ENCODE data around the gene SALL3.

Gene SALL3

GRCh38 chr18:78967692-78968091, 11.9 kb upstream of the SALL3 start:
- Histone ChIP-seq H3K79me2 (no peaks in the 10 kb centered on the region), H3K27me3 (ENCODE audit: control insufficient read depth, insufficient read depth, low read length) (peaks cover 6% of the 10 kb centered on the region), H3K27ac (no peak overlapping the region), H3K9ac (no peak overlapping the region), H2AFZ (no peak overlapping the region), H3K4me1 (no peaks in the 10 kb centered on the region), H3K4me3 (ENCODE audit: low read depth, low read length) (no peak overlapping the region), H3K9me3 (ENCODE audit: control insufficient read depth, low read length) (no peaks in the 10 kb centered on the region), H3K4me2 (ENCODE audit: low read length) (no peak overlapping the region), H3K36me3 (ENCODE audit: control insufficient read depth, insufficient read depth, low read length) (no peaks in the 10 kb centered on the region)
- no peak for TF ChIP-seq CTCF (IDR thresholded peaks at IDR 0.05)

- no peak for TF ChIP-seq CTCF (IDR thresholded peaks at IDR 0.05)
- no peaks in the 10 kb centered on the region for H3K36me3 ChIP-seq (ENCODE audit: control insufficient read depth, insufficient read depth, low read length)
- no peak overlapping the region for H3K4me2 ChIP-seq (ENCODE audit: low read length)
- no peak overlapping the region for H3K27ac ChIP-seq
- H3K27me3 ChIP-seq (ENCODE audit: control insufficient read depth, insufficient read depth, low read length) = peaks cover 12% of the 10 kb centered on the region
- no peak overlapping the region for H3K4me3 ChIP-seq (ENCODE audit: low read depth, low read length)
- H3K4me1 ChIP-seq = no peaks in the 10 kb centered on the region
- H3K9ac ChIP-seq = no peak overlapping the region
- H2AFZ ChIP-seq = no peak overlapping the region
- no peaks in the 10 kb centered on the region for H3K79me2 ChIP-seq
- no peaks in the 10 kb centered on the region for H3K9me3 ChIP-seq (ENCODE audit: control insufficient read depth, low read length)
These were observed 9.9 kb upstream of the SALL3 start for GRCh38 chr18:78969574-78970315.

GRCh38 chr18:78970774-78971333, 8.8 kb upstream of the SALL3 start:
- H3K27me3 ChIP-seq (ENCODE audit: control insufficient read depth, insufficient read depth, low read length) = peaks cover 12% of the 10 kb centered on the region
- no peak overlapping the region for H3K4me3 ChIP-seq (ENCODE audit: low read depth, low read length)
- H2AFZ ChIP-seq = no peak overlapping the region
- H3K79me2 ChIP-seq = no peaks in the 10 kb centered on the region
- TF ChIP-seq CTCF (IDR thresholded peaks at IDR 0.05) = no peak
- H3K4me2 ChIP-seq (ENCODE audit: low read length) = no peak overlapping the region
- H3K9ac ChIP-seq = no peak overlapping the region
- H3K9me3 ChIP-seq (ENCODE audit: control insufficient read depth, low read length) = no peaks in the 10 kb centered on the region
- H3K4me1 ChIP-seq = no peaks in the 10 kb centered on the region
- no peaks in the 10 kb centered on the region for H3K36me3 ChIP-seq (ENCODE audit: control insufficient read depth, insufficient read depth, low read length)
- H3K27ac ChIP-seq = no peak overlapping the region

GRCh38 chr18:78971511-78972245, 7.9 kb upstream of the SALL3 start:
- Histone ChIP-seq H3K4me3 (ENCODE audit: low read depth, low read length) (no peak overlapping the region), H3K4me1 (no peaks in the 10 kb centered on the region), H3K36me3 (ENCODE audit: control insufficient read depth, insufficient read depth, low read length) (no peaks in the 10 kb centered on the region), H3K79me2 (no peaks in the 10 kb centered on the region), H3K27ac (no peak overlapping the region), H3K4me2 (ENCODE audit: low read length) (no peak overlapping the region), H3K9me3 (ENCODE audit: control insufficient read depth, low read length) (no peaks in the 10 kb centered on the region), H3K9ac (no peak overlapping the region), H2AFZ (no peak overlapping the region), H3K27me3 (ENCODE audit: control insufficient read depth, insufficient read depth, low read length) (peaks cover 12% of the 10 kb centered on the region)
- no peak for TF ChIP-seq CTCF (IDR thresholded peaks at IDR 0.05)
